Fibroblast of lung (primary cell): ENCODE measurements around the gene CDH12.

Experiments
- EZH2 ChIP-seq: IDR thresholded peaks from 2 replicates; pipeline ENCODE4 v1.5.1; 2012; ENCODE audit warnings: low read length, control low read depth, mild to moderate bottlenecking; ENCODE audit errors: missing control alignments
- TF ChIP-seq, protein P1 (sequence below), 2 donors: IDR thresholded peaks in 1 of 2; conservative IDR thresholded peaks in 1 of 2; 1 replicate in 1 of 2; 2 replicates in 1 of 2; pipeline ENCODE4 v1.5.1; 2011 to 2012; ENCODE audit warnings: low read length in 2 of 2, control low read depth in 1 of 2, inconsistent platforms in 1 of 2, low read depth in 1 of 2, mild to moderate bottlenecking in 1 of 2

DNA sequence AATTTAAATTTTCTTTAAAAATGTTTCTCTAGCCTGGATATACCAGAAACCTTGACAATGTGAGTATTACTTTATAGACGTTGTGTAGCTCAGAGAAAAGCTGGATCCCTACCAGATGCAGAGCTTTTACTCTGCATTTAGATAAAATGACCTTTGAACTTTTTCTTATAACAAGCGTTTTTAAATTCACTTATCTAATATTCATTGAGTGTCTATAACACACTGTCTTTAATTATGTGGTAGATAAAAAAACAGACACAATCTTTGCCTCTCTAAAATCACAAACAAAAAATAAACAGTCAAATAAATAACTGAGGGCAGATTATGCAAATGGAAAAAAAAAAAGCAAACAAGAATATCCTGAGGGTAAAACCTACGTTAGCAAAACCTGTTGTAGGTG lies 773.6 kb downstream of the CDH12 start:
- no peak for TF ChIP-seq EZH2
- TF ChIP-seq, protein P1, sequence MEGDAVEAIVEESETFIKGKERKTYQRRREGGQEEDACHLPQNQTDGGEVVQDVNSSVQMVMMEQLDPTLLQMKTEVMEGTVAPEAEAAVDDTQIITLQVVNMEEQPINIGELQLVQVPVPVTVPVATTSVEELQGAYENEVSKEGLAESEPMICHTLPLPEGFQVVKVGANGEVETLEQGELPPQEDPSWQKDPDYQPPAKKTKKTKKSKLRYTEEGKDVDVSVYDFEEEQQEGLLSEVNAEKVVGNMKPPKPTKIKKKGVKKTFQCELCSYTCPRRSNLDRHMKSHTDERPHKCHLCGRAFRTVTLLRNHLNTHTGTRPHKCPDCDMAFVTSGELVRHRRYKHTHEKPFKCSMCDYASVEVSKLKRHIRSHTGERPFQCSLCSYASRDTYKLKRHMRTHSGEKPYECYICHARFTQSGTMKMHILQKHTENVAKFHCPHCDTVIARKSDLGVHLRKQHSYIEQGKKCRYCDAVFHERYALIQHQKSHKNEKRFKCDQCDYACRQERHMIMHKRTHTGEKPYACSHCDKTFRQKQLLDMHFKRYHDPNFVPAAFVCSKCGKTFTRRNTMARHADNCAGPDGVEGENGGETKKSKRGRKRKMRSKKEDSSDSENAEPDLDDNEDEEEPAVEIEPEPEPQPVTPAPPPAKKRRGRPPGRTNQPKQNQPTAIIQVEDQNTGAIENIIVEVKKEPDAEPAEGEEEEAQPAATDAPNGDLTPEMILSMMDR (conservative IDR thresholded peaks at IDR 0.05 in 1 of 2, IDR thresholded peaks at IDR 0.05 in 1 of 2; ENCODE audit: low read depth in 1 of 2, low read length in 2 of 2): no peak
